Activated T-helper 9 cell treated with anti-CD3 and anti-CD28 coated beads, Interleukin-2, amount 50 U/mL, for 16 hours (primary cell): ENCODE results near the gene URAD.

Experiments
- DNase-seq: peaks from one replicate; pipeline ENCODE4 v3.0.0-alpha.2; 2020; ENCODE audit warnings: low read depth

The URAD gene

GRCh38 chr13:27997904-27998522, 9.5 kb upstream of the URAD start:
- DNase-seq, result no peak

GRCh38 chr13:27991881-27992280, 3.4 kb upstream of the URAD start:
- DNase-seq, result no peak

DNA sequence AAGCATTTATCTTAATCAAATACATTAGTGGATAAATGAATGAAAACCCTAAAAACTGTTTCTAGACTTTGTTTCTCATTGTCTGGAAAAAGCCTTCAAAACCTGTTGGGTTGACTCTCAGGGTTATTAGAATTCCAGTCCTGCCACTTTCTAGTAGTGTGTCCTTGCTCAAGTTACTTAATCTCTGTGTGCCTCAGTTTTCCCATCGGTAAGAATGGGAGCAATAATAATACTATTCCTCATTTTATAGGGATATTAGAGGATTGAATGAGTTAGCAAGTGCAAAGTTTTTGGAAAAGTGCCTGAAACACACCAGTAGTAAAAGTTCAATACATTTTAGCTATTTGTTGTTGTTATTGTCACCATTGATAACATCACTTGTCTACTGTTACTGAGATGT, 2.9 kb downstream of the URAD start:
- DNase-seq, result no peak

- DNase-seq, result no peak
Observed at GRCh38 chr13:27982361-27982760, 6.1 kb downstream of the URAD start.

- no peak for DNase-seq
Observed at GRCh38 chr13:27981006-27981708, 7.3 kb downstream of the URAD start.

DNA sequence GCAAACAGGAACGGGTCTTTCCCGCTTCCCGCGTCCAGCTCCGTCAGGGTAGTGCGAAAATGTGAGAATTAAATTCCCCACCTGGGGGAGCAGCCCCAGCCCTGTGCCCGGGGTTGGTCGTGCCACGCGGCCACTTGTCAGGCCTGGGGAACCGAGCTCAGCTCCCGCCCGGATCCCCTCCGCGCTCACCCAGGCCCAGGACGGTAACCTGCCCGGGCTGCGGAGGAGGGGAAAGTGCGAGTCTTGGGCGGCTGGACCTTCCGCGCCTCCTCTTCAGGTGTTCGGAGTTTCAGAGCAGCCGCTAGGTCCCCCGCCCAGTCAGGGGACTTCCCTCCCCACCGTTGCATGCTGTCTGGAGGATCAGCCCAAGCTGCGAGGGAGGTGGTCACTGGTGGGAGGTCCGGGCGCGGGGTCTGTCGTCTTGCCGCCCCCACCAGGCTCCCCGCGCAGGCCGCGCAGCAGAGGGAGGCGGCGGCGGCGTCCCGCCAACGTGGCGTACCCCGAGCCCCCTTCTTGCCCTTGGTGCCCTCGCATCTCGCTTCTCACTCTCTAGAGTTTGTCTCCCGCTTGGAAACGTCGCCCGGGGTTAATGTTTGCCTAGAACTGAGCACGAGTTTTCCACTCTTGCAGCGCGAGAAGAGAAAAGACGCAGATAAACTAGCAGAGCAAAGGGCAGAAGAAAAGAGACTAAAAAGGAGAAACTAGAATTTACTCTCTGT, 8.1 kb downstream of the URAD start:
- no peak for DNase-seq

GRCh38 chr13:27979765-27980279, 8.7 kb downstream of the URAD start:
- DNase-seq, result no peak

GRCh38 chr13:27979001-27979643, 9.4 kb downstream of the URAD start:
- DNase-seq, result no peak

DNA sequence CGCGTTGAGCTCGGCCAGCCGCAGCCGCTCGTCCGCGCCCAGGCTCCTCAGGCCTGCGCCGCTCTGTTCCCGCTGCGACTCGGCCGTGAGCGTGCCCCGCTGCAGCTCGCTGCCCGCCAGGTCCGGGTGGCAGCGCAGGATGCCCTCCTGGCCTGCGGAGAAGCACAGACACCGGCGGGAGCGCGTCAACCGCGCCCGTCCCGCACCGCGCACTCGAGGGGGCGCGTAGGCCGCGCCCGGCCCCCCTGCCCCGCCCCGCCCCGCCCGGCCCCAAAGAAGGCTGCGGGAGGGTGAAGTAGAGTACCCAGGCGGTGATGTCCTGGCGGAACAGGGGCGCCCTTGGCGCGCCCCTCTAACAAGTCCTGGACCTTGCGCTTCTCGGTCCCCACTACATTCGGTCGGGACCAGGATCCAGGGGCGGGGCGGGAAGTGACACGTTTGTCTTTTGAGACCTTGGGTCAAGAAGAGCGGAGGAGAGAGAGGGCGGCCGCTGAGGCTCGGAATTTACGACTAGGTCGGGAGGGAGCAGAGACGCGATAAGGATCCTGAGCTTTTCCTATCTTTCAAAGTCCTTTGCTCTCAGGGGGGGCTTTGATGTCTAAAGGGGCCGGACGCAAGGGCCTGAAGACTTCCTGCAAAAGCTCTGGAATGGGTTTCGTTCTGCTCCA, 10.1 kb downstream of the URAD start:
- DNase-seq, result no peak

- no peak for DNase-seq
Observed at GRCh38 chr13:27977476-27978300, 10.8 kb downstream of the URAD start.

- no peak for DNase-seq
Observed at GRCh38 chr13:27976362-27977091, 12.0 kb downstream of the URAD start.

DNA sequence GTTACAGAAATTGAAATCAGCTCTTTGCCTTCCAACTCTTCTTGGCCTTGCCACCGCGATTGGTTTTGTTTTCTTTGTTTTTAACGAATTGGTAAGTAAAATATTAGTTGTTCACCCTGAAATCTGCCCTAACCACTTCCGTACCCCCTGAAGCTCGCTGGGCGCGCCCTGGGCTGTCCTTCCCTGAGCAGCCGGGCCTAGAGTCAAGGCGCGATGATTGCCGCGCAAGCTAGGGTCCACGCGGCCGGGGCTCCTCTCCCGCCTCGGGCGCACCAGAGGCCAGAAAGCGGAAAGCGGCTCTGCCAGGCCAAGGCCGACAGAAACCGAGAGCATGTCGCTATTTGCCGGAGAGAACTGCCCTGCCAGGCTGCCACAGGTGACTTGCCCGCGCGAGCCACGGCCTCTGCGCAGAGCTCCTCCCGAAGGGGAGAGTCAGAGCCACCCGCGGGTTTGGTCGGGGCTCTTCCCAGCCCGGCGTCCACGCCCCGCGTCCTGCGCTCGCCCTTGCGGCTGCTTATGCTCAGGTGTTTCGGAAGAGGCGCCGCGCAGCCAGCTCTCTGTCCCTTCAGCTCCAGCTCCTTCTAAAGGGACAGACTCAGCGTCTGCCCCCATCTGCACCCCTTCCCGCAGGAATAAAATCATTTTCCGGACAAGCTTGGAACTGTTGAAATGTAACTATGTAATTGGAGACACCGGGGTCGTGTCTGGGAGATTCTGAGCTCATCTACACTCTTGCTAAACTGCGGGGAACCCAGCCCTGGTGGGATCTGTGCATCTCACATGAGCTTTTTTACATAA, 12.7 kb downstream of the URAD start:
- no peak for DNase-seq

- no peak for DNase-seq
Observed at GRCh38 chr13:27973961-27974662, 14.4 kb downstream of the URAD start.

DNA sequence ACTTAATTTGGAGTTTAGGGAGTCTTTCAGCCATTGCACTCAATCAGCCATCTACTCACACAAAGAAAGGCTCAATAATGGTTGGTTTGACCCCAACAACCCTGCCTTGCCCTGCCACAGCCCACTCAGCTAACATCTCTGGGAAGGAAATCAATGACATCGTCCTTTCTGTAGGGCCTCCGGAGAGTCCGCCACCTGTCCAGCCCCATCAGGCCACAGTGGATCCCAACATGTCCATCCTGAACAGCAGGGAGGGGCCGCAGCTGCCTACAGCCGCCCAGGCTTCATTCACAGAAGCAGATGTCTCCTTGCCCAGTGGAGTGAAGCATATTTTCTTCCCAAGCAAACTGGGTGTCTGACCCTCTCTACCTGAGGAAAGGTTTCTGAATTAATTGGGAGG, 15.2 kb downstream of the URAD start:
- DNase-seq, result no peak

- no peak for DNase-seq
Observed at GRCh38 chr13:27972478-27972820, 16.0 kb downstream of the URAD start.

DNA sequence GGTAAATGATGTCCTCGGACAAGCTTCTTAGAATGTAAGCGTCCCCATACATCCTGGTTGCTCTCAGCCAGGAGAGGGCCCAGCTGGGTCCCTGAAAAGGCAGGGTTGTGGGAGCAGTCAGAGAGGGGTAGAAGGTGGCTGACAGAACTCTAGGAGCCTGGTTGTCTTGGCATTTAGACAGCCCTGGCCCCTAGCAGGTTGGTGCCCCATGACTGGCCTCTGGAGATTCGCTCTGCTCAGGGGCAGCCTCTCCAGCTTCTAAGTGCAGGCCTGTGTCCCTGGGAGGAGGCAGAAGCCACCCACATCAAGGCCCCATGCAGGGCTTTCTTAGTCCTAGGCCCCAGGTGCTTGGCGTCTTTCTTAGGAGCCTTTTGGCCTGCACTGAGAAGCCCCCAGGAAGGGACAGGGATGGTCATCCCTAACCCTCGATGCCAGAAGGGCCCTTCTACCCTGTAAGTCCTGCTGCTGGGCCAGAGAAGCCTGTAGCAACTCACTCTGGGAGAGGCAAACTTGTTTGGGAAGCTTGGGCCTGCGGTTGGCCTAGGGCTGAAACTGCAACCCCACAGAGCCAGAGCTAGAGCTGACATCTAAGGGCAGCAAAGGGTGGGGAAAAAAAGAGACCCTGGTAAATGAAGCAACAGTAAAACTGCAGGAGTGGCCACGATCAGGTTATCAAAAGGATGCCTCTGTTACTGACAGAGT, 16.6 kb downstream of the URAD start:
- DNase-seq, result no peak

DNA sequence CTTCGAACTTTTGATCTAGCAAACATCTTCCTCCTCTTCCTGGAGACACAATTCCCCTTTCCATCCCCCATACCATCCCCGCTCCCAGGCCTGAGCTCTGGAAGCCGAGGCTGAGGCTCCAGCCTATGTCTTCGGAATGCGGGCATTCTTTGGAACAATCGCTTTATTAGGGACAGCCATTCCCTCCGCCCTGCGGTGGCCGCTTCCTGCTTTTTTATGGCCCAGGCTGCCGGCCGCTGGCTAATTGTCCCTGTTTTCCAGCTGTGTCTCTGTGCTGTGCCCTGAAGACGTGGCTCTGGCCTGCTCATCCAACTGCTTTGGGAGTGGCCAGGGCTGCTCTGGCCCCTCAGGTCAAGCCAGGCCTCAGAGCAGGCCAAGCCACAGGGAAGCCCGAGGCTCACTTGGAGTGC, 17.3 kb downstream of the URAD start:
- DNase-seq, result no peak
